Subcutaneous abdominal adipose tissue (tissue), 5 donors: ENCODE results near the gene LINC00237.

Experiments
- H3K27ac ChIP-seq: one replicate; pipeline ENCODE4 v1.7.0; 2013; ENCODE audit warnings: low read depth, mild to moderate bottlenecking, inconsistent platforms, low read length, moderate library complexity
- H3K27me3 ChIP-seq, 5 donors: one replicate each; pipeline ENCODE4 v1.7.0; 2013; ENCODE audit warnings: low read length in 5 of 5, inconsistent platforms in 1 of 5; ENCODE audit not compliant: control insufficient read depth in 5 of 5, insufficient read depth in 4 of 5
- H3K36me3 ChIP-seq, 5 donors: one replicate each; pipeline ENCODE4 v1.7.0; 2013; ENCODE audit warnings: low read length in 5 of 5; ENCODE audit not compliant: control insufficient read depth in 5 of 5, insufficient read depth in 5 of 5
- H3K4me1 ChIP-seq, 5 donors: one replicate each; pipeline ENCODE4 v1.7.0; 2013; ENCODE audit warnings: low read length in 5 of 5, mild to moderate bottlenecking in 3 of 5, moderate library complexity in 1 of 5; ENCODE audit not compliant: control insufficient read depth in 5 of 5, insufficient read depth in 5 of 5
- H3K4me3 ChIP-seq, 5 donors: one replicate each; pipeline ENCODE4 v1.7.0; 2013; ENCODE audit warnings: low read length in 5 of 5, low read depth in 1 of 5
- H3K9ac ChIP-seq, 5 donors: one replicate each; pipeline ENCODE4 v1.7.0; 2013; ENCODE audit warnings: low read length in 5 of 5, mild to moderate bottlenecking in 4 of 5, moderate library complexity in 3 of 5
- H3K9me3 ChIP-seq, 5 donors: one replicate each; pipeline ENCODE4 v1.7.0; 2013; ENCODE audit warnings: low read length in 5 of 5; ENCODE audit not compliant: control insufficient read depth in 5 of 5
- donor health status: healthy.
- donor health status: healthy.
- donor health status: healthy.
- donor health status: healthy.
- donor health status: healthy.

LINC00237 gene

GRCh38 chr20:21082584-21082983 is 23.6 kb downstream of the LINC00237 start:
- Histone ChIP-seq H3K27ac (no peak overlapping the region), H3K36me3 (no peaks in the 10 kb centered on the region), H3K9me3 (no peaks in the 10 kb centered on the region), H3K27me3 (peaks cover 0 to 6% (median 3%) of the 10 kb centered on the region in 5 donors), H3K4me1 (no peaks in the 10 kb centered on the region), H3K4me3 (no peak overlapping the region), H3K9ac (no peak overlapping the region)

DNA sequence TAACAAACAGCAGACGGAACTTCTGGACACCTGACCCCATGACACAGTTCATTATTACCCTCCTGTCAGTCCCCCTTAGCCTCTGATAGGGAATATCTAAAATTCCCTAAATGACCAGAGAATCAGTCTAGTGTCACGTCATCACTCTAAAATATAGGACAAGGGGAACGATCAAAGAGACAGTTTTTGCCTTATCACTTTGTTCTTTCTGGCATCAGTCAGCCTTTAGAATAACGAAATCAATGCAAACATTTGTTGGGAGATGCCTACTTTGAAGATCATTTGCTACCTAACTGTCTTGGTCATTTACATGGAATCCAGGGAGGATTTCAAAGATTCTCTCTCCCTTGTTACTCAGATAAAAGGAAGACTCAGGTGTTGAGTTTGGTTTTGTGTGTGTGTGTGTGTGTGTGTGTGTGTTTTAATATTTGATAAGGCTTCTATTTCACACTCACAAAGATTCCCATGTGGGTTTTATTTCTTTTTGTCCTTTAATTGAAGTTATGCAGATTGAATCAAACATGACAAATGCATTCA is 28.3 kb downstream of the LINC00237 start:
- Histone ChIP-seq H3K36me3 (no peaks in the 10 kb centered on the region), H3K27ac (no peak overlapping the region), H3K27me3 (peaks cover 0 to 4% (median 0%) of the 10 kb centered on the region in 5 donors), H3K4me3 (no peak overlapping the region), H3K9ac (no peak overlapping the region), H3K9me3 (no peaks in the 10 kb centered on the region), H3K4me1 (no peaks in the 10 kb centered on the region)

GRCh38 chr20:21076073-21076472 is 30.1 kb downstream of the LINC00237 start:
- H3K27ac ChIP-seq: no peak overlapping the region
- no peaks in the 10 kb centered on the region for H3K4me1 ChIP-seq
- H3K9ac ChIP-seq: no peak overlapping the region
- no peak overlapping the region for H3K4me3 ChIP-seq
- no peaks in the 10 kb centered on the region for H3K27me3 ChIP-seq
- no peaks in the 10 kb centered on the region for H3K36me3 ChIP-seq
- no peaks in the 10 kb centered on the region for H3K9me3 ChIP-seq

DNA sequence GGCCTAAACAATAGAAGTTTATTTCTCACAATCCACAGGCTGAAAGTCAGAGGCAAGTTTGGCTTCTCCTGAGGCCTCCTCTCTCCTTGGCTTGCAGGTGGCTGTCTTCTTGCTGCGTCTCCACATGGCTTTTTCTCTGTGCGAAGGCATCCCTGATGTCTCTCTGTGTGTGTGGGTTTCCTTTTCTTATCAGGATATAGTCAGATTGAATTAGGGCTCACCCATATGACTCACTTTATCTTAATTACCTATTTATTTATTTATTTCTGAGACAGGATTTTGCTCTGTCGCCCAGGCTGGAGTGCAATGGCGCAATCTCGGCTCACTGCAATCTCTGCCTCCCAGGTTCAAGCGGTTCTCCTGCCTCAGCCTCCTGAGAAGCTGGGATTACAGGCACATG is 30.7 kb downstream of the LINC00237 start:
- H3K4me1 ChIP-seq: no peaks in the 10 kb centered on the region
- H3K9me3 ChIP-seq: no peaks in the 10 kb centered on the region
- H3K27me3 ChIP-seq: no peaks in the 10 kb centered on the region
- no peaks in the 10 kb centered on the region for H3K36me3 ChIP-seq
- no peak overlapping the region for H3K9ac ChIP-seq
- H3K4me3 ChIP-seq: no peak overlapping the region
- no peak overlapping the region for H3K27ac ChIP-seq

- no peak overlapping the region for H3K4me3 ChIP-seq
- H3K4me1 ChIP-seq: no peaks in the 10 kb centered on the region
- H3K27ac ChIP-seq: no peak overlapping the region
- H3K36me3 ChIP-seq: no peaks in the 10 kb centered on the region
- no peak overlapping the region for H3K9ac ChIP-seq
- H3K9me3 ChIP-seq: no peaks in the 10 kb centered on the region
- no peaks in the 10 kb centered on the region for H3K27me3 ChIP-seq
Measured at GRCh38 chr20:21074605-21075336, 31.4 kb downstream of the LINC00237 start.

GRCh38 chr20:21067255-21067654 is 38.9 kb downstream of the LINC00237 start:
- no peak overlapping the region for H3K9ac ChIP-seq
- H3K27ac ChIP-seq: no peak overlapping the region
- peaks cover 0 to 2% (median 0%) of the 10 kb centered on the region in 5 donors for H3K27me3 ChIP-seq
- H3K4me3 ChIP-seq: no peak overlapping the region
- H3K4me1 ChIP-seq: no peaks in the 10 kb centered on the region
- H3K36me3 ChIP-seq: no peaks in the 10 kb centered on the region
- no peaks in the 10 kb centered on the region for H3K9me3 ChIP-seq

DNA sequence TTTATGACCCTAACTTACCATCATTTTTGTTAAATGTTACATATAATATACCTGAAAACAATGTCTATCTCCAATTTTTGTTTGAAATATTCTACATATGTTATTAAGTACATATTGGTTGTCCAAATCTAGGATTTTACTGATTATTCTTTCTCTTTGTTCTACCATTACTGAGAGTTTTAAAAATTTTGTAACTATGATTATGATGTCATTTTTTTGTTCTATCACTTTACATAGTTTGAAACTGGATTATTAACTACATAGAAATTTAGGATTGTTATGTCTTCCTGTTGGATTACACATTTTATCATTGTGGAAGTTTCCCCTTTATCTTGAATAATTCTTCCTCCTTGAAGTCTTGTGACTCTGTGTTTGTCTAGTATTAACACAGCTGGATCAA is 41.2 kb downstream of the LINC00237 start:
- Histone ChIP-seq H3K27ac (no peak overlapping the region), H3K9ac (no peak overlapping the region), H3K9me3 (no peaks in the 10 kb centered on the region), H3K36me3 (no peaks in the 10 kb centered on the region), H3K27me3 (peaks cover 0 to 3% (median 0%) of the 10 kb centered on the region in 5 donors), H3K4me3 (no peak overlapping the region), H3K4me1 (no peaks in the 10 kb centered on the region)

DNA sequence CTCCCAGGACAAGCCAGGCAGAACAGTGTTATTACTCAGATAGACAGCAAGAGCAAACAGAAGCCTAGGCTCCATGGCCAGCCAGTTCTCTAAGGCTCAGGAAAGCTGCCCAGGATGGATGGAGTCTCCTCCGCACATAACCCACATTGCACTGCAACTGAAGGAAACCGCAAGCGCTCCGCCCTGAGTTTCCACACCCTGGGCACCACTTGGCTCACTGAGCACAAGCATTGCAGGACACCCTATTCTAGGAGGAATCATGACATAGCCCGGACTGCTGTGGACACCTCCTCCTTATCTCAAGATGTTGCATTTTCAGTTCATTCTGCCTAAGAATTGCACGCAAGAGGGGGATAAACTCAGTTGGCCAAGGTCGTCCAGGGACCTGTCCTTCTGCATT is 42.9 kb downstream of the LINC00237 start:
- Histone ChIP-seq H3K27me3 (peaks cover 0 to 3% (median 0%) of the 10 kb centered on the region in 5 donors), H3K9me3 (peaks cover 0 to 3% (median 0%) of the 10 kb centered on the region in 5 donors), H3K4me3 (no peak overlapping the region), H3K9ac (no peak overlapping the region), H3K27ac (no peak overlapping the region), H3K4me1 (no peaks in the 10 kb centered on the region), H3K36me3 (no peaks in the 10 kb centered on the region)

DNA sequence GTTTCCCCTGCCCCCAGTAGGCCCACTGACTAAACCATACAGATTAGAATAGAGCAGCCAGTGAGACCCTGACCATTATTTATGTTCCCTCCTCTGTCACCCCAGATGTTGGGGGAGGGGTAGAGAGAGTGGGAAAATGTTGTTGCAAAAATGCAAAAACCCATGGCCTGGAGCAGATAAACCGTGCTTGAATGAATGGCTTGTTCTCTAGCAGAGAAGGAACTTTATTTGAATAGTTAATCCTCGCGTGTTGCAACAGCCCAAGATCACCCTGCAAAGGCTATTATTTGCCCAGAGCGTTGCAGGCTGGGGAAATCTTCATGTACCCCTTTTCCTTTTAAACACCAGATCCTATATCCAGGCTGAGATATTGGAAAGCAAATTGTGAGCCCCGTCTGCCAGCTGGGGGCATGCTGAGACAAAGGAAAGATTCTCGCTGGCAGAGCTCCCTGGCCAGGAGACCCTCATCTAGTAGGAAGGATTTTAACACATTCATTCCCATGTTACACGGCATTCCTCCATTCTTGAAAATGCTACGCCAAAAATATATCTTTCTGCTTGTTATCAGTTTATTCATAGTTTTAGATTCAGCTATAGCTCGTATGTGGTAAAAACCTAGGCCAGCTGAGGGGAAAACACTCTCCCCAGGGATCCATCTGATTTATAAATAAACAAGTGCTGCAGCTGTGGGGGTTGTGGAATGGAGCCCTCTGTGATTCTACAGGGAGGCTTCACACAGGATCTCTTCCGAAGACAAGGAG is 53.0 kb downstream of the LINC00237 start:
- Histone ChIP-seq H3K27me3 (peaks cover 0 to 7% (median 0%) of the 10 kb centered on the region in 5 donors), H3K9ac (no peak overlapping the region), H3K9me3 (peaks cover 0 to 1% (median 0%) of the 10 kb centered on the region in 5 donors), H3K4me1 (no peaks in the 10 kb centered on the region), H3K4me3 (no peak overlapping the region), H3K36me3 (no peaks in the 10 kb centered on the region), H3K27ac (no peak overlapping the region)

GRCh38 chr20:21052686-21053001 is 53.5 kb downstream of the LINC00237 start:
- Histone ChIP-seq H3K4me3 (no peak overlapping the region), H3K9ac (no peak overlapping the region), H3K4me1 (no peaks in the 10 kb centered on the region), H3K27me3 (peaks cover 0 to 7% (median 0%) of the 10 kb centered on the region in 5 donors), H3K36me3 (no peaks in the 10 kb centered on the region), H3K9me3 (no peaks in the 10 kb centered on the region), H3K27ac (no peak overlapping the region)
